Measurements from ENCODE around the gene BLTP3B.
A peak's percentile ranks its signal among the peaks of the same experiment; 100 is the strongest.

BLTP3B gene

DNA sequence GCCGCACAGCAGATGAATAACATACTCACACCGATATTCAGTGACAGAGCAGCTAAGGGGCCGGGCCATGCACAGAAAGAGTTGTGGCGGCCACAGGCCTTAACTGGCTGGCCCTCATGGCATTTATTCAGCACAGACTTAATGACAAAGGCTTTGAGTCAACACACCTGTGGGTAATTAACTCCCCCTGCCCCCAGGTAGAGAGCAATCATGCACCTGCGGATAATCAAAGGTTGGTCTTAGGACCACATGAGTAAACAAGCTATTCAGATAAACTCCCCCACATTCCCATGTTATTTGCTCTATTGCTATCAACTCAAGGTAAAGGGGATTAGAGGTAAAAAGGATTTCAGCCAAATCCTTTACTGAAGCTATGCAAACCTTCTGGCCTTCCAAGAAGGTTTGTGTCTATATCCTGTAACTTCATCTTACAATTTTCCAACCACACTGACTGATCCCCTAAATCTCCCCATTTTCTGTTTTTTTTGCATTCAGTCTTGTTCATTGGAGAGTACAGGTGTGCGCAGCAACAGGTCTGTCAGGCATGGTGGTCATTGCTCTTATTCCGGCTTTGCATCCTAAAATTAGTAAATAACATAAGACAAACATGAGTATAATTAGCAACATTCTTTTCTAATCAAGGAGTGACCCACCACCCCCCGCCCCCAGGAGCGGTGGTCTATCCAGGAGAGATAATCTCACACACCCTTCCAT lies 16.9 kb upstream of the BLTP3B start:
- DNase-seq: peak; percentile 86

DNA sequence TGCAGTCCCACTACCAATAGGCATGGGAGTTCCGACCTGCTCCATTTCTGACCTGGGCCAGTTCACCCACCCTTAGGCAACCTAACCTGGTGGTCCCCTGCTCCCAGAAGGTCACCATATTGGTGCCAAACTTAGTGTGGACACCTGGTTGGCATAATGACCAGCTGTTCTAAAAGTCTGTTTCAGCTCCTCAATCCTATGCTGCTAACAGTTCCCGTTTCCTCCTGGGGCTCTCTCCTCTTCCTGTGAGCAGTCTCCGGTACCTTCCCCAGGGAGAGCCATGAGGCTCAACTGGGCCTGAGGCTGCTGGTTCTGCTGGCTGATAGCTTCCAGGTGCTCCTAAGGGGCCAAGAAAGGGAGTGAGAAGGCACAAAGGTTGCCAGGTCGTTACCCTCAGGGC lies 15.9 kb upstream of the BLTP3B start:
- no peak for DNase-seq

DNA sequence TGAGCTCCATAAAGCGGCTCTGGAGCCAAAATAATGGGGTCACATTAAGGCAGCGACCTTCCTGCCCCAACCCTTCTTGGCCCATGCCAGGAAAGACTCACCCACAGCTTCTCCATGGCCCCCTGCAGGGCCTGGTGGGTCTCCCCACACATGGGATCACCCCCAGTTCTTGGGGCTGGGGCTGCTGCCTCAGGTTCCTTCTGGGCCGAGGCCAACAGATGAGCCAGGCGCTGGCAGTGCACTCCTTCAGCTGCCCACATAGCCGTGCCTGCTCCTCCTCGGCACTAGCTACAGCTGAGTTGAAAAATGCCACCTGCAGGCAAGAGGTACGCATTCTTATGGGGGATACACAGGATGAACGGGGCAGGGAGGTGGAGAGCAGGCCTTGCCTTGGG lies 14.8 kb upstream of the BLTP3B start:
- no peak for DNase-seq

DNA sequence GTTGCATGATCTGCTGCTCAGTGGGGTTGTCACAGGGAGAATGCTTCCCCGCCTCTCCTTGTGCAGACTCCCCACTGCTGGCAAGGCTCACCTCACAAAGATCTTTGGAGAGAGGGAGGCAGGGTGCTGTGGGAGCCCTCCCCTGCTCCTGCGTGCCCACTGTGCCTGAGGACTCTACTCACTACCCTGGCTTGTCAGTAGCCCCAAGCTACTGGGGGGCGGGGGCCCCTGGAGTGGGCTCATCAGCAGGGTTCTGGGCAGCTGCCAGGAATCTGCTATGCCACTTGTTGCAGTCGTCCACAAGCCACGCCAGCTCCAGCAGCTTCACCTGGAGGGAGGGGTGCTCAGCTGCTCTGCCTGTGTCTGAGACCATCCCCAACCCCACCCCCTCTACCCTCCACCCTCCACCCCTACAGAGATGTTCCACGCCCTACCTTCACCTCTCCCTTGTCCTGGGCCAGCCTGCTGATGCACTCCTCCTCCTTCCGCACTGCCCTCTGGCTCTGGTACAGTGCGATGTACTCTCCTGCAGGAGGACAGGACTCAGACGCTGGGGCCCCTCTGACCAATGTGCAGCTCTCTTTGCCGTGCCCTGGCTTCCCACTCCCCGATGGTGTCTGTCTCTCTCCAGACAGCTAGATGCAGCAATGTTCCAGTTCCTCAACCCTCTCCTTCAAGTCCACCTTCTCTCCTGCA lies 14.2 kb upstream of the BLTP3B start:
- DNase-seq: no peak

DNA sequence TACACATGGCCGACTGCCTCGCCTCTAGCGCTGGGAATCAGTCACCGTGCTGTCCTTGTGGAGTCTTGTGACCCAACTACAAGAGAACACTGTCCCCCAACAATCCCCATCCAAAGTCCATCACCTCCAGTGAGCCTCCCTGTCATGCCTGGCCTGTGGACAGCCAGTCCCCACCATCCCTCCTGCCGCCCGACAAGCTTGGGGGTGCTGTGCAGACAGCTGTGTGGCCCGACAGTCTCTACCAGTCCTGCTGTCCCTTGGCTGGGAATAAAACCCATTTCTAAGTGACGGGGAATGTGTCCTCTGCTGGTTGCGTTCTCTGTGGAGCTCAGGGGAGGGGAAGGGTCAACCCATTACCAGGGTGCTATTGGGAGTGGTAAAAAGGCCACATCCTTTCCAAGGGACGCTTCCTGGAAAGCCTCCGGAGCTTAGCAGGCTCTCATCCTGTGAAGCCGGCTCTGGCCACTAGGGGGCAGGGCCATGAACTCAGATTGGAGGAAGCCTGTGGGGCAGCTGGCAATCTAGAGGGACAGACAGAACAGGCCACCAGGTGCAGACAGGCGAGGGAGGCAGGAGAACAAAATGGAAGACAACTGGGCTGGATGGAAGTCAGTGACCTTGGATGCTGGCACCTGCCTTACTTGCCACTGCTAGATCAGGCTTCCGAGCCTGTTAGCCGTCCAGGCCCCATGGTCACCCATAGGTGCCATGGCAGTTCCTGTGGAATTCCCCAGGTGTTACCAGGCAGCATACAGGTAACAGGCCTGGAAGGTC lies 12.0 kb upstream of the BLTP3B start:
- peak; percentile 83 for DNase-seq

DNA sequence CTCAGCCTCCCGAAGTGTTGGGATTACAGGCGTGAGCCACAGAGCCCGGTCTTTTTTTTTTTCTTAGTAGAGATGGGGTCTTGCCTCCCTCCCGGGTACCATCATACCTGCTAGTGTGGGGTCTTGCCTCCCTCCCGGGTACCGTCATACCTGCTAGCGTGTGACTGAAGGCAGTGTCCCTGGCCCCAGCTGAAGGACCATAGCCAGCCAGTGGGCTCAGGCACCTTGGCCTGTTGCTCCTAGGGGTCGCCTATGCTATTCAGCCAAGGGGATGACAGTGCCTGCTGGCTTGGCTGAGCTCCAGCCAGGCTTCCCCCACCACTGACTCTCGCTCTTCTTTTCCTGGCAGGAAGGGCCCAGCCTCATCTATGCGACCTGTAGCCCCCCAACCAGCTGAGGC lies 10.5 kb upstream of the BLTP3B start:
- no peak for DNase-seq

DNA sequence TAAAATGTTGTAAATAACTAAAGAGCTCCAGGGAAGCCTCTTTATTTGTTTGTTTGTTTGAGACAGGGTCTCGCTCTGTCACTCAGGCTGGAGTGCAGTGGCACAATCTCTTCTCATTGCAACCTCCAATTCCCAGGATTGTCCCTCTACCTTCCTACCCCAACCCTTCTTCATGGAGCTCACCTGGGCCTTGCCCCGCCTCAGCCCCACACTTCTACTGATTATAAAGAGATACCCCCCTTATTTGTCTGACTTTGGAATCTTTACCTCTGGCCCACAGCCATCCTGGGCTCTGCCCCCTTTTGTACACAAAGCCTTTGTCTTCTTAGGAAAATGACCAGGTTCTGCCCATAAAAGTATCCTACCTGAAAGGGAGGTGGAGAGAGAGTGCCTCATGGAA lies 9.1 kb upstream of the BLTP3B start:
- DNase-seq: no peak

DNA sequence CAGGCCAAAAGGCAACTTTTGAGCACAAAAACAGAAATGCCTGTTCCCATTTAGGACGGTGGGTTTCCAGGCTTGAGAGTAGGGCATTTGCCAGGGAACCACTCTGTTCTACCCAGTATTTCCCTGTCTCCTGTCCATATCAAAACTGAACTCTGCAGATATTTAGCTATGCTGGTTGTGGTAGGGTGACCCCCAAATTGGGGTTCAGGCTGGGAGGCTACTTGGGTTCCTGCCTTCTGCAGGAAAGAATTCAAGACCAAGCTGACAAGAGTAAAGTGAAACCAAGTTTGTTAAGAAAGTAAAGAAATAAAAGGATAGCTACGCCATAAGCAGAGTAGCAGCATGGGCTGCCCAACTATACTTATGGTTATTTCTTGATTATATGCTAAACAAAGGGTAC lies 3.6 kb upstream of the BLTP3B start:
- DNase-seq: no peak

DNA sequence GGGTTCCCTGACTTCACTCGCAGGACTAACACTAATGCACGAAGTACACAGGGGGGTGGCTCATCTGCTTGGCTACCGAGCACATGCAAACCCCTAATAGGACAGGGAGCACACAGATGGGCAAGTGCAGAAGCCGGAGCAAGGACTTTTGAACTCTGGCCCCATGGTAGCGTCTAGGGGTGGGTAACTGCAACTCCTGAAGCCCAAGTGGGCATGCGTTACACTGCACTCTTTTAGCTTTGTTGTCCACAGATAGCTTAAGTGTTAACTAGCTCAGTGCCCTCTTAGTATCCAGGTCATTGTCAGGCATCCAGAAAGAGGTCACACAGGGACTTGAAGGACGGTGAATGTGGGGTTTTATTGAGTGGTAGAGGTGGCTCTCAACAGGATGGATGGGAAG lies 3.0 kb upstream of the BLTP3B start:
- DNase-seq: no peak

DNA sequence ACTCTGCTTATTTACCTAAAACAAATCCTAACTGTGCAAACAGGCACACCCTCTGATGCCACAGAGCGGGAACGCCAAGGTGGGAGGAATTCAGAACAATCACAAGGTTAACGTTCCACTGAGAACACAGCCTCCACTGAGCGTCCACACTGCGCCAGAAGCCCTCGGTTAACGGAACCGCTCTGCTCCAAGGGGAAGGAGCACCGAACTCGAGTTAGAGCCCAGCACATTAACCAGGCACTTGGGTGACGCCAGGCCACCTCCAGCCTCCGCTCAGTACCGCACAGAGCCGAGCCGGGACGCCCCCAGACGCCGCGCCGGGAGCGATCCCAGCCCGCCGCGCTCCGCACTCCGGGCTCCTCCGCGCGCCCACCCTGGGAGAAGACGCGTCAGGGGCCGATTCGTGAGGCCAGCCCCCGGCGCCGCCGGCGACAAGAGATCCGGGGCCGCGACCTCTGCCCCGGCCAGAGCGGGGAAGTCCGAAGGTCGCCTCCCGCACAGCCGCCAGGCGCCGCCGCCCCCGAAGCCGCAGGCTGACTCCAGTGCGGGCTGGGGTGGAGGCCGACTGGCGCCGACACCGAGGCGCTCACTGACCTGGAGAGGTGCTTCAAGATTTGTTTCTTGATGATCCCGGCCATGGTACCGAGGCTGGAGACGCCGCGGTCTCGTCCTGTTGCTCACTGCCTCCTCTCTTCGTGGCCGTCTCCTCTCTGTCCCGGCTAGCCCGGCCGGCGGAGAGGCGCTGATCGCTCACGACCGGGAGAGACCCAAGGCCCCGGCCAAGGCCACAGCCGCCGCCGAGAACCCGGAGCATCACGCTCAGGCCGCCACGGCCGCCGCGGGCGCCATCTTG lies 450 bp downstream of the BLTP3B start:
- DNase-seq: peak; percentile 63

DNA sequence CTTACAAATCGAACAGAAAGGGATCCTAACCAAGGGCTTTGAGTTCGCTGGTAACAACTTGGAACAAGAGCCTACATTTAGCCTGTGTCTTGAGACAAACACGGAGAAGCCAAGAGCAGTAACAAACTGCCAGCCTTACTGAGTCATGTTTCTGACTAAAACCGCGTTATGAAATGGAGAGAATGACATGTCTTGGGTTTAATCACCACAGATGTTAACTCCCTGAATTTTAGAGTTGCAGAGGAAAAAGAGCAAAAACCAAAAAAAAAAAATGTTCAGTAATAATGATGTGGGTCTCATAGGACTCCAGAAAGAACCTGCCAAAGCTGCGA lies 1.0 kb downstream of the BLTP3B start:
- peak; percentile 41 for DNase-seq

DNA sequence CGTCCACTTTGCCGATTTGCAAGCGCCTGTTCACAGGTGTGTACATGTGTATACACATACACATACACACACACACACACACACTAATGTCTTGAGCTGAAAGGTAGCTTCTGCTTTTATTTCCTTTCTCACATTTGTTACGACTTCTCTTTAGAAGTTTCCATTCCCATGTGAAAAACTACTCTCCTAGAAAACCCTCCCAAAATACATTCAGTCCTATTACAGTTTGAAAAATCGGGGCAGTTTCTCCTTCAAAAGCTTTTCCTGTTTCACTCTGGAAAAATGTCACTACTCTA lies 3.9 kb downstream of the BLTP3B start:
- DNase-seq: no peak

DNA sequence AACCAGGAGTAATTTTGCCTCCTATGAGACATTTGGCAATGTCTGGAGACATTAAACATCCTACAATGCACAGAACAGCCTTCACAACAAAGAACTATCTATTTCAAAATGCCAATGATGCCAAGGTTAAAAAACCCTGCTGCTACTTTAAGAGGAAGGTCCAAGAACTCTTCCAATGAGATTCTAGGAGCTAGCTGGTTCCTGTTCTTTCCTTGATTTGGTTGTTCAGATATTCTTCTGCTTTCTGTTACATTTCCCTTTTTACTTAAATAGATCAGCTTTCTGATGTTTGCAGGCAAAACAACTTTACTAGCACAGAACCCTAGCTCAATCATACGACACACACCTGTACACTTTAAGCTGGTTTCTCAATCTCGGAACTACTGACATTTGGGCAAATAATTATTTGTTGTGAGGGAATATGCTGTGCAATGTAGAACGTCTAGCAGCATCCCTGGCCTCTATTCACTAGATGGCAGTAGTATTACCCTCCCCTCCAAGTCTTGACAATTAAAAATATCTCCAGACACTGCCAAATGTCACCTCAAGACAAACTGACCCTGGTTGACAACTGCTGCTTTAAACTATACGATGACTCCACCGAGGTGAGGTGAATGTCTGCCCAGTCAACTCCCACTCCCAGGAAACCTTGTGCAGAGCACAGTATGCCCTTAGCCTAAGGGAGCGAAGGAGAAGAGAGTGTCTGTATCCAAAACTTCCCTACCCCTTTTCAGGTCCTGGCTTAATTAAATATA lies 4.4 kb downstream of the BLTP3B start:
- peak; percentile 50 for DNase-seq

DNA sequence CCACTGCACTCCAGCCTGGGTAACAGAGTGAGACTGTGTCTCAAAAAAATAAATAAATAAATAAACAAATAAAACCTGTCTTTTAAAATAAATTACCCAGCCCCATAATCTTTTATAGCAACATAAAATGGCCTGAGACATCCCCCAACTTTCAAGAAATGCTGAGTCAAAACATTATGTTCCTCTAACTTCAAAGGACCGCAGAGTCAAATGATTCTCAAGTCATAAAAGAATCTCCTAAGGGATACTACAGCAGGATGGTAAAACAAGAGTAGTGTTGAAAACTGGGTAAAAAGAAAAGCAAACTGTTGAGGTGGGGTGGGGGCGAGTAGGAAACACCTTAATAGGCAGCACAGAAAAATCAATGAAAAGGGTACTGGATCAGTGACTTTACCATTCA lies 9.5 kb downstream of the BLTP3B start:
- DNase-seq: no peak

DNA sequence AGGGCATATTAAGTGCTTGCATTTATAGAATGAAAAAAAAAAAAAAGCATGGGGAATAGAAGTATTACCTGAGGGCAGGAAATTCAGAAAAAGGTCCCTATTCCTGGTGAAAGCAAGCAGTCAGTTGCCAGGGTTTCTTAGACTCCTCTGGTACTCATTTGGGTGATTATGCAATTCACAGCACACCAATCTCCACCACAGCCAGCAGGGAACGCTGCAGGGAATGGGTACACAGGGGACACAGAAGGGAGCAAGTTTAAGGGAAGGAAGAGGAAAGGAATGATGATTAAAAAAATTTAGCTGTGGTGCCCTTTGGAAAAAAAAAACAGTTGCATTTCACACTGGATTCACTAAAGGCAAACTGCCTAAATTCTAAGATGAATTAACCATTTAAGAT lies 14.2 kb downstream of the BLTP3B start:
- DNase-seq: peak; percentile 44

DNA sequence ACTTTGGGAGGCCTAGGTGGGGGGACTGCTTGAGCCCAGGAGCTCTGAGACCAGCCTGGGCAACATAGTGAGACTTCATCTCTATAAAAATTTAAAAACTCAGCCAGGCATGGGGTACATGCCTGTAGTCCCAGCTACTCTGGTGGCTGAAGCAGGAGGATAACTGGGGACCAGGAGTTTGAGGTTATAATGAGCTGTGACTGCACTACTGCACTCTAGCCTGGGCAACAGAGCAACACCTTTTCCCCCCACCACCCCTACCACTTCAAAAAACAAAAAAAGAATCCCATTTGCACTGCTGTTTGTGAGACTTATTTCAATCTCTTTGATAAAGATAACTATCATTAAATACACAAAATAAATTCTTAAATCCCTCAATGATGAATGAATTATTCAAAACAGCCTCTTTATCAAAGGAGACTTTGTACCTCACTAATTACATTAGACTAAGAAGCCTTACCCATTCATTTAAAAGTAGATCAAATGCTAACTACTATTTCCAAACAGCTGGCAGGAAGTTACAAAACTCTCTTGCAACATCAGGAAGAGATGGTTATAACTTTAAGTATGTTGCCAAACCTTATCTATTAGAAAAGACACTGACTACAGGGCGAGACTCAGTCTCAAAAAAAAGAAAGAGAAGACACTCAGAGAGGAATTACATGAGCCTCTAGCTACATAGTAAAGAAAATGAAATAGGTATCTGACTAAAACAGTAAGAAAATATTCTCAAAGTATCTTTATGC lies 14.7 kb downstream of the BLTP3B start:
- DNase-seq: no peak

DNA sequence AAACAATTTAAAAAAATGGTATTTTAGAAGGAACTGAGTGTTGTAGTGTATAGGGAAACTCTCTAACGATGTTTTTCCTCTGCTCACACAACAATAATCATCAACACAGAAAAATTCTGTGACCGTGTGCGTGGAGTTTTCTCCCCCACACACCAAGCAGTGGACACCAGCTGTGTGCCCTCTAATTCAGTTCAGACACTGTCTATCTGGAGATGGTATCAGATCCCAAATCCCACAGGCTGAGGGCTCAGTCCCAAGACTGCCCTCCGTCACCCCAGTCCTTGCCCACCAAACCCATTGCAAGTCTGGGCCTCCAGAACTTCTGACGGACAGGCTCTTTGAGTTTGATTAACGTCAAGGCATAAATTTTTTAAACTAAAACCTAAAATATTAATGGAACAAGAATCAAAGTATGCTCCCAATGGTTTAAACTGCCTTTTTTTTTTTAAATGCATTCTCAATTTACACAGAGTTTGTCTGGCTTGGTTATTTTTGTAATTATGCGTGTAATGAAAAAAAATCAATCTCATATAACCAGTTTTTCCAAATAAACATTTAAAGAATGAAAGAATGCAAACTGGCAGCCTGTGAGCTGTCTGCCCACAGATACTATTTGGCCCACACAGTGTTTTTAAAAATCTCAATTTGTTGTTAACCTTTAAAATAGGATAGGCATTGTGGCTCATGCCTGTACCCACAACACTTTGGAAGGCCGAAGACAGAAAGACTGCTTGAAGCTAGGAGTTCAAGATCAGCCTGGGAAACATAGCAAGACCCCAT lies 19.2 kb downstream of the BLTP3B start:
- no peak for DNase-seq

DNA sequence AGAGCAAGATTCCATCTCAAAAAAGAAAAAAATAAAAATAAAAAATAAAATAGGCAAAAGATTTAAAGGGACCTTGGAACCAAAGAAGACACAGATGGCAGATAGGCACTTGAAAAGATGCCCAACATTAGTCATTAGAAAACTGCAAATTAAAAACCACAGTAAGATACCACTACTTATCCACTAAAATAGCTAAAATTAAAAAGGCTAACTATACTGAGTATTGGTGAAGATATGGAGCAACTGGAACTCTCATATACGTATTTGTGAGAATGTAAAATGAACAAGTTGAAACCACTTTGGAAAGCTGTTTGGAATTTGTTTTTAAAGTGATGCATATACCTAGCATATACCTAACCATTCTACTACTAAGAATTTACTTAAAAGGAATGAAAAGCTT lies 22.3 kb downstream of the BLTP3B start:
- no peak for DNase-seq

DNA sequence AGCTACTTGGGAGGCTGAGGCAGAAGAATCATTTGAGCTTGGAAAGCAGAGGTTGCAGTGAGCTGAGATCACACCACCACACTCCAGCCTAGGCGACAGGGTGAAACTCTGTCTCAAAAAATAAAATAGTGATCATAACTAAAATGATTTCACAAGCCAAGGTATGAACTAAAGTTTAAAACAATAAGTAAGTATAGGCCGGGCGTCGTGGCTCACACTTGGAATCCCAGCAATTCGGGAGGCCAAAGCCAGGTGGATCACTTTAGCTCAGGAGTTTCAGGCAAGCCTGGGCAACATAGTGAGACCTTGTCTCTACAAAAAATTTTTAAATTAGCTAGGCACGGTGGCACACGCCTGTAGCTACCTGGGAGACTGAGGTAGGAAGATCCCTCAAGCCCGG lies 27.4 kb downstream of the BLTP3B start:
- DNase-seq: no peak

DNA sequence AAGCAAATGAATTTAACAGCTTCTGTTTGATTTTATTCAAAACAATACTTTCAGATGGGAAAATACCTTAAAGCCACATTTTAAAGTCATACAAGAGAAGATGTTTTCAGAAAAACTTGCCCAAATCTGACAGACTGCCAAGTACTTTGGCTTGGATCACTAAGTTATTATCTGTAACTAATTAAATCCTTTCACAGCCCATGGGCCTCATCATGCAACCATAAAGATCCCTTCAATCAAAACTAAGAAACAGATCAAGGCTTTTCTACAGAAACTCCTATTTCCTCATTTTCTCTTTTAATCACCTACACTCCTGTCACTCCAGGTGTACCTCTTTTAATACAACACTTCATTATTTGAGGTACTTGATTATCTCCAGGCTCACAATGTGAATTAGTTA lies 28.1 kb downstream of the BLTP3B start:
- DNase-seq: no peak

DNA sequence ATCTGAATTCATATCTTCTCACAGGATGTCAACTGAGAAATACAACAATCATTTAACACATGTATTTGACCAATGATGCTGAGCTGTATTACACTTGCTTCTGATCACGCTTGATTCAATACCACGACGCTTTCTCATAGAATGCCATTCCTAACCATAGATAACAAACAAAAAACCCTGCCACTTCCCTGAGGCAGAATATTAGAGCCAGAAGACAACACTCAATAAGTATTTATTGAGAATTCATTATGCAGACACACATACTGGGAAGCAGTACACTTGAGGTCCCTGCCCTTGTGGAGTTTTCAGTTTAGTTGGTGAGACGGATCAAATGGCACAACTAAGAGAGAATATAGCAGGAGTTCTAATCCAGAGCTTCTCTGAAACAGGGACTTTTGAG lies 32.4 kb downstream of the BLTP3B start:
- DNase-seq: no peak

All from NCI-H82 (cell line).